GM12878 (cell line): ENCODE results near the gene COL11A2. TPM values are rescaled to one million over a fixed set of nuclear protein-coding genes. Genes with fewer than 3 reads are reported as not detected.

ENCODE experiments used
- ATAC-seq: fragments of 200-7000 bp; cut with Tn5 transposase; 3 replicates; pipeline ENCODE4 v1.9.1; 2020; ENCODE audit warnings: mild to moderate bottlenecking, moderate library complexity
- BruUV-seq: library from RNA; stranded (reverse); fragments of 400-500 nt; replicated peaks from 2 replicates; lab custom pipeline; 2021; lab: Mats Ljungman, UMichigan
- CTCF ChIA-PET: fragments of 300-600 bp; sonication (Branson Sonifier 250); formaldehyde crosslinking; extraction: SDS; loops from one replicate; lab custom pipeline; 2021; ENCODE audit warnings: inconsistent platforms; lab: Yijun Ruan, JAX
- POLR2A ChIA-PET: fragments of 350-600 bp; formaldehyde crosslinking; extraction: SDS; loops from one replicate; lab custom pipeline; 2021; ENCODE audit warnings: inconsistent platforms; lab: Charles Lee
- RAD21 ChIA-PET: fragments of 300-600 bp; sonication (Branson Sonifier 250); formaldehyde crosslinking; loops from one replicate; lab custom pipeline; 2023; ENCODE audit warnings: antibody characterized with exemption; ENCODE audit not compliant: unreplicated experiment; lab: Charles Lee
- SMC1A ChIA-PET: fragments of 300-600 bp; sonication (Branson Sonifier 250); formaldehyde crosslinking; loops from one replicate; lab custom pipeline; 2023; ENCODE audit not compliant: unreplicated experiment, uncharacterized antibody; lab: Charles Lee
- DNase-seq: peaks from one replicate; pipeline ENCODE4 v3.0.0-alpha.2; 2011; ENCODE audit warnings: low read depth, low spot score
- FAIRE-seq: peaks from 3 replicates; lab custom pipeline; 2011; peaks lifted over from hg19 to GRCh38; lab: Jason Lieb, UNC
- H2AFZ ChIP-seq: 2 replicates; pipeline ENCODE4 v1.6.0; 2011; ENCODE audit warnings: low read depth, low read length, control low read depth; ENCODE audit not compliant: control insufficient read depth
- H3K27ac ChIP-seq: 2 replicates; pipeline ENCODE4 v1.5.1; 2011; ENCODE audit warnings: control low read depth; ENCODE audit not compliant: control insufficient read depth, insufficient read depth
- H3K27me3 ChIP-seq, 2 experiments: replicated peaks in 1 of 2; 2 replicates each; pipeline versions ENCODE4 v1.6.0 to v1.6.1; 2011; ENCODE audit warnings: low read length in 1 of 2; ENCODE audit not compliant: control insufficient read depth in 2 of 2, insufficient read depth in 2 of 2
- H3K36me3 ChIP-seq, 2 experiments: 2 replicates each; pipeline ENCODE4 v1.5.1; 2011; ENCODE audit warnings: low read length in 1 of 2; ENCODE audit not compliant: control insufficient read depth in 2 of 2, insufficient read depth in 2 of 2
- H3K4me1 ChIP-seq: 2 replicates; pipeline ENCODE4 v1.6.1; 2011; ENCODE audit warnings: mild to moderate bottlenecking, low read length, moderate library complexity, mixed read lengths; ENCODE audit not compliant: control insufficient read depth, insufficient read depth
- H3K4me2 ChIP-seq: 2 replicates; pipeline ENCODE4 v1.6.0; 2011; ENCODE audit warnings: control low read depth; ENCODE audit not compliant: control insufficient read depth, insufficient read depth
- H3K4me3 ChIP-seq: fragments of 200-600 bp; sonication (generic); 2 replicates; pipeline ENCODE4 v1.5.1; 2016
- H3K79me2 ChIP-seq: 2 replicates; pipeline ENCODE4 v1.6.0; 2011; ENCODE audit warnings: low read length; ENCODE audit not compliant: control insufficient read depth, insufficient read depth
- H3K9ac ChIP-seq: 2 replicates; pipeline ENCODE4 v1.8.0; 2011; ENCODE audit warnings: low read length, control low read depth, mixed read lengths; ENCODE audit not compliant: control insufficient read depth, insufficient read depth
- H3K9me3 ChIP-seq: replicated peaks from 3 replicates; pipeline ENCODE4 v1.5.1; 2011; ENCODE audit warnings: mild to moderate bottlenecking, low read length; ENCODE audit not compliant: control insufficient read depth, insufficient read depth
- H4K20me1 ChIP-seq: 2 replicates; pipeline ENCODE4 v1.6.0; 2011; ENCODE audit not compliant: control insufficient read depth, insufficient read depth
- BACH1 ChIP-seq: fragments of 450-650 bp; IDR thresholded peaks from 2 replicates; pipeline ENCODE4 v1.6.1; 2017; ENCODE audit warnings: mild to moderate bottlenecking, borderline replicate concordance
- BHLHE40 ChIP-seq, 2 experiments: fragments of 450-650 bp in 1 of 2; IDR thresholded peaks; 2 replicates each; pipeline ENCODE4 v1.6.1; 2011 to 2017; ENCODE audit warnings: low read depth in 2 of 2, borderline replicate concordance in 1 of 2, improper control_type of control experiment in 1 of 2, low read length in 1 of 2, mild to moderate bottlenecking in 1 of 2
- BRCA1 ChIP-seq: IDR thresholded peaks from 2 replicates; pipeline ENCODE4 v1.6.1; 2011; ENCODE audit warnings: low read depth, low read length, improper control_type of control experiment
- EGR1 ChIP-seq, 2 experiments: IDR thresholded peaks; 1 replicate in 1 of 2; 2 replicates in 1 of 2; pipeline ENCODE4 v1.6.1; 2011 to 2012; ENCODE audit warnings: low read depth in 2 of 2, low read length in 2 of 2, borderline replicate concordance in 1 of 2, mild to moderate bottlenecking in 1 of 2, moderate library complexity in 1 of 2
- IKZF2 ChIP-seq, 2 experiments: fragments of 450-650 bp; IDR thresholded peaks; 2 replicates each; pipeline ENCODE4 v1.6.1; 2017; ENCODE audit warnings: mild to moderate bottlenecking in 2 of 2, moderate library complexity in 2 of 2
- IRF4 ChIP-seq: IDR thresholded peaks from 2 replicates; pipeline ENCODE4 v1.6.1; 2011; ENCODE audit warnings: low read depth, low read length
- JUNB ChIP-seq: IDR thresholded peaks from 2 replicates; pipeline ENCODE4 v1.6.1; 2016; ENCODE audit warnings: antibody characterized with exemption, mild to moderate bottlenecking
- MEF2B ChIP-seq: fragments of 450-650 bp; IDR thresholded peaks from 2 replicates; pipeline ENCODE4 v1.6.1; 2018; ENCODE audit warnings: mild to moderate bottlenecking, moderate library complexity; ENCODE audit not compliant: partially characterized antibody, poor library complexity, severe bottlenecking
- MYC ChIP-seq: IDR thresholded peaks from 2 replicates; pipeline ENCODE4 v1.6.1; 2011; ENCODE audit warnings: mild to moderate bottlenecking, low read length, moderate library complexity, inconsistent platforms; ENCODE audit not compliant: insufficient read depth, insufficient replicate concordance, insufficient read length, severe bottlenecking
- NFYB ChIP-seq: IDR thresholded peaks from 2 replicates; pipeline ENCODE4 v1.6.1; 2011; ENCODE audit warnings: low read depth, mild to moderate bottlenecking, low read length, improper control_type of control experiment, moderate library complexity; ENCODE audit not compliant: insufficient read depth
- NR2F1 ChIP-seq: fragments of 450-650 bp; conservative IDR thresholded peaks from 2 replicates; pipeline ENCODE4 v1.6.1; 2017; ENCODE audit warnings: mild to moderate bottlenecking
- PAX5 ChIP-seq: IDR thresholded peaks from 2 replicates; pipeline ENCODE4 v1.6.1; 2011; ENCODE audit warnings: low read depth, low read length, borderline replicate concordance
- SIX5 ChIP-seq: IDR thresholded peaks from 2 replicates; pipeline ENCODE4 v1.6.1; 2011; ENCODE audit warnings: mild to moderate bottlenecking, low read depth, low read length, moderate library complexity; ENCODE audit not compliant: severe bottlenecking
- TAF1 ChIP-seq: IDR thresholded peaks from 2 replicates; pipeline ENCODE4 v1.6.1; 2011; ENCODE audit warnings: mild to moderate bottlenecking, low read depth, low read length, borderline replicate concordance
- TARDBP ChIP-seq: IDR thresholded peaks from 2 replicates; pipeline ENCODE4 v1.6.1; 2016; ENCODE audit warnings: borderline replicate concordance
- WGBS: methylation state at CpG from one replicate; pipeline ENCODE4 v1.1.6; 2016; ENCODE audit warnings: low lambda C conversion rate; ENCODE audit not compliant: insufficient replicate concordance, insufficient coverage; ENCODE audit errors: missing lambda C conversion rate; 5-methylcytosine and 5-hydroxymethylcytosine counted together
- in situ Hi-C: fragments of 300-500 bp; cut with MboI; formaldehyde crosslinking; loops from 9 replicates; pipeline ENCODE4 v1.14.3; 2018; ENCODE audit warnings: mixed read lengths
- intact Hi-C: fragments of 100-400 bp; cut with micrococcal nuclease; formaldehyde crosslinking; loops from one replicate; pipeline ENCODE4 v1.14.2; 2022; ENCODE audit not compliant: unreplicated experiment
- polyA plus RNA-seq, 11 experiments: library from polyadenylated mRNA; depleted of rRNA in 4 of 11; unstranded in 6 of 11; stranded (reverse) in 5 of 11; fragments of >200 nt; fragmentation: Nextera tagmentation in 4 of 11; fragmentation: Illumina TruSeq in 1 of 11; extraction: Ambion mirVana in 4 of 11; extraction: Trizol in 1 of 11; gene quantifications; 1 replicate in 1 of 11; 2 replicates in 10 of 11; pipeline versions ENCODE4 v1.2.1 to v1.2.3, GENCODE V29; 2011 to 2016; ENCODE audit warnings: inconsistent platforms in 2 of 11, missing spikeins in 2 of 11, low read depth in 1 of 11
- total RNA-seq, 4 experiments: library from RNA; depleted of rRNA in 3 of 4; stranded (reverse); fragments of >200 nt in 3 of 4; fragmentation: Illumina TruSeq in 1 of 4; extraction: Trizol in 1 of 4; gene quantifications; 2 replicates each; pipeline versions ENCODE4 v1.2.1 to v1.2.3, GENCODE V29; 2013 to 2021
- TF ChIP-seq, protein P1 (sequence below): fragments of 450-650 bp; IDR thresholded peaks from 2 replicates; pipeline ENCODE4 v1.6.1; 2017; ENCODE audit warnings: mild to moderate bottlenecking
- TF ChIP-seq, protein P2 (sequence below): IDR thresholded peaks from 2 replicates; pipeline ENCODE4 v1.6.1; 2011; ENCODE audit warnings: low read depth, mild to moderate bottlenecking, low read length, moderate library complexity, borderline replicate concordance; ENCODE audit errors: extremely low read depth
- TF ChIP-seq, protein P3 (sequence below): IDR thresholded peaks from 2 replicates; pipeline ENCODE4 v1.6.1; 2012; ENCODE audit warnings: low read depth, low read length, improper control_type of control experiment

COL11A2 gene
- total and polyA plus RNA-seq, 10 of the 15 experiments (the other 5 are each of a cell fraction or from before 2014, with no cell fraction given): 0.03 to 0.83 (median 0.22) TPM; not detected in 1

DNA sequence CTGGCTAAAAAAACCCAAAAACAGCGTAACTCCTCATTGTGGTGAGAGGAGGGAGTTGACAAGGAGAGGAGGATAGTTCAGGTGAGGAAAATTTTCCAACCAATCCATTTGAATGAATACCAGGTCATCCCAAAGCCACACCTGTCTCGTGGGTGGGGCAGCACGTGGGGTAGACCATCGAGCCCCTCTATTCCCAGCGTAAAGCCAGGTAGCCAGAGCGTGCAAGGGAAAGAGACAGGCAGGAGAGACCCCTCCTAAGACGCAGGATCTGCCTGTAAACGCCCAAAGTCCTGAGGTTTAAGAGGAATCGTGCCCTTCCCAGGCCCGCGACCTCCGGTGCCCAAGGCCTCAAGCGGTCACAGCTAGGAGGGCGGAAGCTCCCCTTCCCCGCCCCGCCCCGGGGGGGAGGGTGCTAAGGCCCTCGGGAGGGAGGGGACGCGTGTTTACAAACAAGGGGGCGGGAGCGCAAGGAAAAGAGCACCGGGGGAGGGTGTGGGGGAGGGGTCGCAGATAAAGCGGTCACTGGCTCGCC, 7.5 kb upstream of the COL11A2 start:
- ChIA-PET CTCF (interaction anchor here (0.6 to 5.8 kb wide), 4 partner anchors 9 to 49 kb away, joined by 3 to 41 read pairs (median 6); partner anchors contain the start of gene RING1), SMC1A (interaction anchor here (1.3 to 1.8 kb wide), 2 partner anchors 9 to 49 kb away, joined by 4 to 5 read pairs; no protein-coding TSS in a partner anchor), POLR2A (interaction anchor here (0.6 to 1.4 kb wide), 10 partner anchors 9 to 228 kb away, joined by 3 to 12 read pairs (median 3); partner anchors contain the start of genes B3GALT4, HLA-DPB1, RING1 and RPS18), RAD21 (interaction anchor here (0.6 to 1.9 kb wide), 8 partner anchors 8 to 181 kb away, joined by 3 to 11 read pairs (median 4); partner anchors contain the start of genes HLA-DPA1, RING1, RPS18 and VPS52)
- H3K4me1 ChIP-seq: peaks cover 28% of the 10 kb centered on the region
- H3K9me3 ChIP-seq: no peaks in the 10 kb centered on the region
- peak overlapping the region; percentile 75 for H3K4me3 ChIP-seq
- H2AFZ ChIP-seq: peak overlapping the region; percentile 22
- peak overlapping the region; percentile 99 for H3K27ac ChIP-seq
- ATAC-seq (peak; percentile 65), DNase-seq (no peak), FAIRE-seq (peak; percentile 56)
- peak overlapping the region; percentile 77 for H3K4me2 ChIP-seq
- H3K36me3 ChIP-seq: peaks cover 19 to 33% of the 10 kb centered on the region in 2 experiments
- TSS peak; percentile 53 for BruUV-seq
- in situ Hi-C loops: no loop called here
- under 1% methylated on average over 13 of the region's 26 CpGs for WGBS
- no peaks in the 10 kb centered on the region for H4K20me1 ChIP-seq
- H3K79me2 ChIP-seq: peaks cover 33% of the 10 kb centered on the region
- intact Hi-C loops: loop anchor here (10.0 kb wide), 1 partner anchor 375 kb away; no protein-coding TSS in a partner anchor
- H3K9ac ChIP-seq: peak overlapping the region; percentile 99
- no peaks in the 10 kb centered on the region for H3K27me3 ChIP-seq
- peak in 1 of 2 experiments; percentile 17; a peak in 1 of 3 replicates for TF ChIP-seq EGR1 (IDR thresholded peaks at IDR 0.05; ENCODE audit: borderline replicate concordance in 1 of 2, low read depth in 2 of 2, low read length in 2 of 2)
- TF ChIP-seq, protein P1, sequence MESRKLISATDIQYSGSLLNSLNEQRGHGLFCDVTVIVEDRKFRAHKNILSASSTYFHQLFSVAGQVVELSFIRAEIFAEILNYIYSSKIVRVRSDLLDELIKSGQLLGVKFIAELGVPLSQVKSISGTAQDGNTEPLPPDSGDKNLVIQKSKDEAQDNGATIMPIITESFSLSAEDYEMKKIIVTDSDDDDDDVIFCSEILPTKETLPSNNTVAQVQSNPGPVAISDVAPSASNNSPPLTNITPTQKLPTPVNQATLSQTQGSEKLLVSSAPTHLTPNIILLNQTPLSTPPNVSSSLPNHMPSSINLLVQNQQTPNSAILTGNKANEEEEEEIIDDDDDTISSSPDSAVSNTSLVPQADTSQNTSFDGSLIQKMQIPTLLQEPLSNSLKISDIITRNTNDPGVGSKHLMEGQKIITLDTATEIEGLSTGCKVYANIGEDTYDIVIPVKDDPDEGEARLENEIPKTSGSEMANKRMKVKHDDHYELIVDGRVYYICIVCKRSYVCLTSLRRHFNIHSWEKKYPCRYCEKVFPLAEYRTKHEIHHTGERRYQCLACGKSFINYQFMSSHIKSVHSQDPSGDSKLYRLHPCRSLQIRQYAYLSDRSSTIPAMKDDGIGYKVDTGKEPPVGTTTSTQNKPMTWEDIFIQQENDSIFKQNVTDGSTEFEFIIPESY: no peak
- peak; percentile 25; the same call in 1 of the 2 replicates for TF ChIP-seq NR2F1
- no peak for TF ChIP-seq NFYB
- TF ChIP-seq, protein P2, sequence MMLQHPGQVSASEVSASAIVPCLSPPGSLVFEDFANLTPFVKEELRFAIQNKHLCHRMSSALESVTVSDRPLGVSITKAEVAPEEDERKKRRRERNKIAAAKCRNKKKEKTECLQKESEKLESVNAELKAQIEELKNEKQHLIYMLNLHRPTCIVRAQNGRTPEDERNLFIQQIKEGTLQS: no peak
- no peak for TF ChIP-seq SIX5
- TF ChIP-seq JUNB: no peak
- TF ChIP-seq, protein P3, sequence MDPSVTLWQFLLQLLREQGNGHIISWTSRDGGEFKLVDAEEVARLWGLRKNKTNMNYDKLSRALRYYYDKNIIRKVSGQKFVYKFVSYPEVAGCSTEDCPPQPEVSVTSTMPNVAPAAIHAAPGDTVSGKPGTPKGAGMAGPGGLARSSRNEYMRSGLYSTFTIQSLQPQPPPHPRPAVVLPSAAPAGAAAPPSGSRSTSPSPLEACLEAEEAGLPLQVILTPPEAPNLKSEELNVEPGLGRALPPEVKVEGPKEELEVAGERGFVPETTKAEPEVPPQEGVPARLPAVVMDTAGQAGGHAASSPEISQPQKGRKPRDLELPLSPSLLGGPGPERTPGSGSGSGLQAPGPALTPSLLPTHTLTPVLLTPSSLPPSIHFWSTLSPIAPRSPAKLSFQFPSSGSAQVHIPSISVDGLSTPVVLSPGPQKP: no peak
- TF ChIP-seq BRCA1: no peak
- 0 out of 4 replicates have a peak, but pooled peaks of 1 of the 2 experiments have one; percentile 32 for TF ChIP-seq IKZF2 (IDR thresholded peaks at IDR 0.05)
- TF ChIP-seq TARDBP: no peak
- no peak for TF ChIP-seq TAF1
- TF ChIP-seq MEF2B: peak; percentile 6
- TF ChIP-seq BHLHE40 (IDR thresholded peaks at IDR 0.05; ENCODE audit: borderline replicate concordance in 1 of 2, low read depth in 2 of 2, low read length in 1 of 2): peak in 1 of 2 experiments; percentile 47; a peak in 2 of 4 replicates
- TF ChIP-seq BACH1: no peak
- TF ChIP-seq MYC: no peak
- no peak for TF ChIP-seq PAX5
- TF ChIP-seq IRF4: no peak; the same call in 1 of the 2 replicates
